Mesenchymal stem cell (in vitro differentiated cells and primary cell): ENCODE measurements around the gene AP5Z1.

Source experiments
- DNase-seq: peaks from one replicate; pipeline ENCODE4 v3.0.0-alpha.2; 2013
- H2AFZ ChIP-seq: one replicate; pipeline ENCODE4 v1.6.1; 2013; ENCODE audit warnings: low read depth, mild to moderate bottlenecking, control low read depth, inconsistent platforms, low read length, moderate library complexity
- H2AK5ac ChIP-seq: 2 replicates; pipeline ENCODE4 v1.6.1; 2013; ENCODE audit warnings: low read length, moderate library complexity, mild to moderate bottlenecking, inconsistent platforms; ENCODE audit not compliant: severe bottlenecking
- H2BK120ac ChIP-seq: one replicate; pipeline ENCODE4 v1.6.1; 2013; ENCODE audit warnings: low read depth, mild to moderate bottlenecking, inconsistent platforms, low read length, moderate library complexity
- H2BK12ac ChIP-seq, 2 experiments: one replicate each; pipeline ENCODE4 v1.6.1; 2013; ENCODE audit warnings: inconsistent platforms in 2 of 2, low read length in 2 of 2, mild to moderate bottlenecking in 2 of 2, moderate library complexity in 2 of 2, control low read depth in 1 of 2
- H2BK15ac ChIP-seq: one replicate; pipeline ENCODE4 v1.6.1; 2013; ENCODE audit warnings: mild to moderate bottlenecking, low read depth, inconsistent platforms; ENCODE audit not compliant: poor library complexity, severe bottlenecking
- H2BK5ac ChIP-seq: 2 replicates; pipeline ENCODE4 v1.6.1; 2013; ENCODE audit warnings: low read depth, mild to moderate bottlenecking, low read length, control low read depth, inconsistent platforms; ENCODE audit not compliant: poor library complexity, severe bottlenecking
- H3K14ac ChIP-seq, 2 experiments: one replicate each; pipeline ENCODE4 v1.6.1; 2013; ENCODE audit warnings: inconsistent platforms in 2 of 2, low read length in 2 of 2, control low read depth in 1 of 2, mild to moderate bottlenecking in 1 of 2, moderate library complexity in 1 of 2
- H3K18ac ChIP-seq, 2 experiments: one replicate each; pipeline ENCODE4 v1.6.1; 2013; ENCODE audit warnings: inconsistent platforms in 2 of 2, low read length in 2 of 2, control low read depth in 1 of 2, low read depth in 1 of 2, mild to moderate bottlenecking in 1 of 2
- H3K23ac ChIP-seq, 2 experiments: one replicate each; pipeline ENCODE4 v1.6.1; 2013; ENCODE audit warnings: inconsistent platforms in 2 of 2, low read length in 2 of 2, mild to moderate bottlenecking in 2 of 2, moderate library complexity in 2 of 2, control low read depth in 1 of 2
- H3K27ac ChIP-seq: 2 replicates; pipeline ENCODE4 v1.5.1; 2013; ENCODE audit warnings: mild to moderate bottlenecking, moderate library complexity, low read length, control low read depth, inconsistent platforms; ENCODE audit not compliant: poor library complexity, severe bottlenecking
- H3K27me3 ChIP-seq, 2 experiments: 2 replicates each; pipeline versions ENCODE4 v1.6.1 to v1.7.0; 2013; ENCODE audit warnings: low read length in 2 of 2, mild to moderate bottlenecking in 2 of 2, moderate library complexity in 2 of 2, control low read depth in 1 of 2, inconsistent platforms in 1 of 2; ENCODE audit not compliant: control insufficient read depth in 1 of 2, insufficient read depth in 1 of 2
- H3K36me3 ChIP-seq, 2 experiments: 2 replicates each; pipeline versions ENCODE4 v1.6.1 to v1.7.0; 2013; ENCODE audit warnings: low read length in 2 of 2, control low read depth in 1 of 2, inconsistent platforms in 1 of 2, low read depth in 1 of 2, mild to moderate bottlenecking in 1 of 2; ENCODE audit not compliant: insufficient read depth in 2 of 2, control insufficient read depth in 1 of 2
- H3K4ac ChIP-seq, 2 experiments: one replicate each; pipeline ENCODE4 v1.6.1; 2013; ENCODE audit warnings: inconsistent platforms in 2 of 2, low read length in 2 of 2, mild to moderate bottlenecking in 2 of 2, moderate library complexity in 2 of 2, control low read depth in 1 of 2, low read depth in 1 of 2
- H3K4me1 ChIP-seq: 2 replicates; pipeline ENCODE4 v1.6.1; 2013; ENCODE audit warnings: low read depth, low read length, control low read depth; ENCODE audit not compliant: control insufficient read depth, insufficient read depth
- H3K4me2 ChIP-seq: 2 replicates; pipeline ENCODE4 v1.6.1; 2013; ENCODE audit warnings: low read length, mild to moderate bottlenecking, inconsistent platforms; ENCODE audit not compliant: poor library complexity, severe bottlenecking
- H3K4me3 ChIP-seq, 2 experiments: 2 replicates each; pipeline versions ENCODE4 v1.5.1 to v1.7.0; 2013; ENCODE audit warnings: low read length in 2 of 2, mild to moderate bottlenecking in 2 of 2, control low read depth in 1 of 2, low read depth in 1 of 2; ENCODE audit not compliant: insufficient read depth in 1 of 2
- H3K79me1 ChIP-seq: replicated peaks from 2 replicates; pipeline ENCODE4 v1.6.1; 2013; ENCODE audit warnings: mild to moderate bottlenecking, control low read depth, low read length, inconsistent platforms; ENCODE audit not compliant: poor library complexity, severe bottlenecking
- H3K9ac ChIP-seq: 2 replicates; pipeline ENCODE4 v1.7.0; 2013; ENCODE audit warnings: mild to moderate bottlenecking, low read length, moderate library complexity
- H3K9me3 ChIP-seq: 2 replicates; pipeline ENCODE4 v1.7.0; 2013; ENCODE audit warnings: mild to moderate bottlenecking, low read length; ENCODE audit not compliant: control insufficient read depth
- H4K8ac ChIP-seq: one replicate; pipeline ENCODE4 v1.6.1; 2013; ENCODE audit warnings: inconsistent platforms, mild to moderate bottlenecking, low read length, moderate library complexity
- H4K91ac ChIP-seq: one replicate; pipeline ENCODE4 v1.6.1; 2013; ENCODE audit warnings: mild to moderate bottlenecking, low read length, inconsistent platforms
- WGBS: methylation state at CpG from one replicate; pipeline ENCODE4 v1.1.7; 2013; ENCODE audit warnings: mixed read lengths; 5-methylcytosine and 5-hydroxymethylcytosine counted together

Gene AP5Z1

DNA sequence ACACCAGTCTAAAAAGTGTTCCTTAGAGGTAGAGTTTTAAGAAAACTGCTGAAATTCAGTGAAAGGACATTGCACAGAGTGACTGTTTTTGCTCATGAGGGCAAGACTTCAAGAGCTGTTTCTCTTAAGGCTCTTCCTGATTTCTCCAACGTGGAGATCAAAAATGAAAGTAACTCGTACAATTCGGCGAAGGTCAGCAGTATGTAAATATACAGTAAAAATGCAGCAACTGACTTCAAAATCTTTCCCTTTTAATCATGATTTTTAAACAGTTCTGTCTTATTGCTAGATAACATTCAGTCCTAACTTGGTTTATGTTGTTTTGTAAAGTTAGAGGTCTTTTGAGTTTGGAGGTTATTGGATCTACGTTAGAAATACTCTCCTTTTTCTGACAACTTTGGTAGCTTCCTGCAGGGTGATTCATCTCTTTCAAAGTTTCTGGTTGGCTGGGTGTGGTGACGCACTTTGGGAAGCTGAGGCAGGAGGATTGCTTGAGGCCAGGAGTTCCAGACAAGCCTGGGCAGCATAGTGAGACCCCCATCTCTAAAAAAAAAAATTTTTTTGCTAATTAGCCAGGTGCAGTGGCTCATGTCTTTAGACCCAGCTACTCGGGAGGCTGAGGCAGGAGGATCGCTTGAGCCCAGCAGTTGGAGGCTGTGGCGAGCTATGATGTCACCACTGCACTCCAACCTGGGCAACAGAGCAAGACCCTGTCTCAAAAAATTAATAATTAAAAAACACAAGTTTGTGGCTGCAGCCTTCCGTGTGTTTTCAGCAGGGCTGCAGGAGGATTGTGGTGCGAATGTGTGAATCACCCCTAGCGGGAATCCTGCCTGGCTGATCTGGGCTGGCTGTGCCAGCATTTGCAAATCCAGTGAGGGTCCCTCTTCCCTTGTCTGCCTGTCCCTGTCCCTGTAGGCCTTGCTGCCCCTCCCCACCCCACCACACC is 29.2 kb upstream of the AP5Z1 start:
- Histone ChIP-seq H4K91ac (peak overlapping the region; percentile 30), H3K27me3 (no peaks in the 10 kb centered on the region), H3K9ac (peak overlapping the region; percentile 95), H3K23ac (peak overlapping the region in 1 of 2 experiments; percentile 23), H3K36me3 (peaks cover 50 to 58% of the 10 kb centered on the region in 2 experiments), H3K4me3 (peak overlapping the region in 1 of 2 experiments; percentile 77), H3K27ac (peak overlapping the region; percentile 99), H3K4me2 (peak overlapping the region; percentile 17), H2BK5ac (no peak overlapping the region), H4K8ac (no peak overlapping the region), H2AFZ (no peak overlapping the region), H3K14ac (no peak overlapping the region), H3K18ac (peak overlapping the region in 1 of 2 experiments; percentile 92), H3K4me1 (peaks cover 54% of the 10 kb centered on the region), H3K9me3 (no peaks in the 10 kb centered on the region), H2BK12ac (peak overlapping the region in 1 of 2 experiments; percentile 82), H2BK120ac (no peak overlapping the region), H3K79me1 (peaks cover 24% of the 10 kb centered on the region), H2AK5ac (peak overlapping the region; percentile 45), H3K4ac (peak overlapping the region in 1 of 2 experiments; percentile 60), H2BK15ac (no peak overlapping the region)
- DNase-seq: peak; percentile 92
- WGBS: 79% methylated on average over 8 of the region's 12 CpGs

DNA sequence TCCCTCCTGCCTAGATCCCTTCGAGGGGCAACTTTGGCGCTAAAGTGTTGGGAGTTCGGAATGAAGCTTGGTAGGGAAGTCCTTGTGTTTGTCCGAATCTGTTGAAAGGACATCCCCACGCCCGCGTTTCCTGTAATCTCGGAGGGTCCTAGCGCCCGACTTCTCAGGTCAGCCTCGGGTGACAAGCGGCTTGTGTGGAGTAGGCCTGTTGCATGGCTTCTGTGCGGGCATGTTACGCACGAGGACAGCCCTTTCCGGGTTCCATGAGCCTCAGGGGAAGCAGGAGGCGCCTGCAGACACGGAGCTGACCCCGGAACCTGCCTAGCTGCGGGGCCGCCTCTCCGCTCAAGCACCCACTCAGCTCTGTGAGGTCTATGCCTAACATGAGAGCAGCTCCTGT is 28.4 kb upstream of the AP5Z1 start:
- no peak overlapping the region for H2AFZ ChIP-seq
- H4K8ac ChIP-seq: peak overlapping the region; percentile 0
- H3K27ac ChIP-seq: peak overlapping the region; percentile 99
- H3K4me1 ChIP-seq: peaks cover 55% of the 10 kb centered on the region
- peaks cover 24% of the 10 kb centered on the region for H3K79me1 ChIP-seq
- WGBS: 96% methylated on average over 22 of the region's 22 CpGs
- H3K9ac ChIP-seq: peak overlapping the region; percentile 95
- no peak overlapping the region for H3K14ac ChIP-seq
- no peak overlapping the region for H3K4me2 ChIP-seq
- H3K4me3 ChIP-seq: no peak overlapping the region
- peak overlapping the region; percentile 45 for H2AK5ac ChIP-seq
- H3K18ac ChIP-seq: peak overlapping the region in 1 of 2 experiments; percentile 64
- H3K23ac ChIP-seq: peak overlapping the region in 1 of 2 experiments; percentile 23
- peaks cover 43 to 60% of the 10 kb centered on the region in 2 experiments for H3K36me3 ChIP-seq
- H3K27me3 ChIP-seq: no peaks in the 10 kb centered on the region
- peak overlapping the region; percentile 64 for H4K91ac ChIP-seq
- peak overlapping the region in 1 of 2 experiments; percentile 82 for H2BK12ac ChIP-seq
- H3K9me3 ChIP-seq: no peaks in the 10 kb centered on the region
- H3K4ac ChIP-seq: peak overlapping the region in 1 of 2 experiments; percentile 6
- DNase-seq: no peak
- no peak overlapping the region for H2BK120ac ChIP-seq
- peak overlapping the region; percentile 90 for H2BK15ac ChIP-seq
- H2BK5ac ChIP-seq: peak overlapping the region; percentile 66

DNA sequence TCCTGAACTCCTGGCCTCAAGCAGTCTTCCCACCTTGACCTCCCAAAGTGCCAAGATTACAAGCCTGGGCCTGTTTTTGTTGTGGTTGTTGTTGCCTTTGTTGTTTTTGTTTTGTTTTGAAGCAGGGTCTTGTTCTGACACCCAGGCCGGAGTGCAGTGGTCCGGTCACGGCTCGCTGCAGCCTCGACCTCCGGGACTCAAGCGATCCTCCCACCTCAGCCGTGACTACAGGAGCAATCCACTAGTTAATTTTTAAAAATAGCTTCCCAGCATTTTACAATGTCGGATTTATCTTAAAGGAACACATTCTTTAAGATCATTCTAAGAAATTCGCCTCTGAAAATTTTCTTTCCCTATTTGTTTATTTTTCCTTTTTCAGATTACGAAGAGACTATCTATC is 27.7 kb upstream of the AP5Z1 start:
- Histone ChIP-seq H3K23ac (no peak overlapping the region), H3K27ac (peak overlapping the region; percentile 99), H2BK15ac (no peak overlapping the region), H2BK120ac (peak overlapping the region; percentile 62), H3K9ac (no peak overlapping the region), H3K9me3 (no peaks in the 10 kb centered on the region), H3K4me3 (no peak overlapping the region), H3K79me1 (peaks cover 22% of the 10 kb centered on the region), H3K36me3 (peaks cover 43 to 60% of the 10 kb centered on the region in 2 experiments), H2BK5ac (peak overlapping the region; percentile 48), H2BK12ac (no peak overlapping the region), H3K4ac (no peak overlapping the region), H3K4me2 (peak overlapping the region; percentile 63), H3K27me3 (no peaks in the 10 kb centered on the region), H3K18ac (peak overlapping the region in 1 of 2 experiments; percentile 49), H3K4me1 (peaks cover 51% of the 10 kb centered on the region), H3K14ac (no peak overlapping the region), H2AFZ (no peak overlapping the region), H2AK5ac (peak overlapping the region; percentile 80), H4K8ac (no peak overlapping the region), H4K91ac (no peak overlapping the region)
- WGBS: 95% methylated on average over 11 of the region's 11 CpGs
- DNase-seq: no peak

DNA sequence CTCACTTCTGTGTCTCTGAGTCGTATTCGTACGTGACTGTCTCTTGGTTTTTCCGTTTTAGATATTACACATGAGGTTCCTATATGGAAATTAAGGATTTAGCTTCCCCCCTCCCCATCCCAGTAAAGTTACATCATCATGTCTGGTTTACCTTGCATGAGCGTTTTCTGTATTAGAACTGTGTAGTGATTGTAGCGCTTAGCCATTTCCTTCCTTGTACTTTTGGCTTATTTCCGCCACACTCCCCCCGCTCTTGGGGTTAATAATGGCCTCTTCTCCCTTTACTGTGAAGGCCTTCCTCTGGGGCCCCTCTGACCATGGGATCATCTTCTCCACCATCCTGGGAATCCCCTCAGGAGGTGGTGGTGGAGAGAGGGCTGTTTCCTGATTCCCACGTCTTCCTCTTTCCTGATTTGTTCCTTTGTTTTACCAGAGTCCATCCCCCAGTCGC is 27.2 kb upstream of the AP5Z1 start:
- H3K23ac ChIP-seq: no peak overlapping the region
- peaks cover 23% of the 10 kb centered on the region for H3K79me1 ChIP-seq
- DNase-seq: no peak
- H2BK15ac ChIP-seq: no peak overlapping the region
- peaks cover 43 to 56% of the 10 kb centered on the region in 2 experiments for H3K36me3 ChIP-seq
- 100% methylated on average over 3 of the region's 10 CpGs for WGBS
- H3K9ac ChIP-seq: no peak overlapping the region
- no peak overlapping the region for H3K4ac ChIP-seq
- H3K4me3 ChIP-seq: no peak overlapping the region
- no peak overlapping the region for H2AFZ ChIP-seq
- H2BK12ac ChIP-seq: no peak overlapping the region
- no peaks in the 10 kb centered on the region for H3K27me3 ChIP-seq
- H3K4me1 ChIP-seq: peaks cover 46% of the 10 kb centered on the region
- no peak overlapping the region for H3K18ac ChIP-seq
- H4K91ac ChIP-seq: no peak overlapping the region
- H3K9me3 ChIP-seq: no peaks in the 10 kb centered on the region
- H4K8ac ChIP-seq: peak overlapping the region; percentile 6
- H3K14ac ChIP-seq: no peak overlapping the region
- H2BK5ac ChIP-seq: peak overlapping the region; percentile 77
- H3K4me2 ChIP-seq: peak overlapping the region; percentile 63
- H2BK120ac ChIP-seq: no peak overlapping the region
- H2AK5ac ChIP-seq: peak overlapping the region; percentile 80
- peak overlapping the region; percentile 91 for H3K27ac ChIP-seq
